Caco-2 (cell line): Measurements from ENCODE around the gene EHD1. TPM values are rescaled to one million over a fixed set of nuclear protein-coding genes. Genes with fewer than 3 reads are reported as not detected.

ENCODE experiments used
- BruUV-seq: library from RNA; stranded (reverse); fragments of 400-500 nt; replicated peaks from 2 replicates; lab custom pipeline; 2021; lab: Mats Ljungman, UMichigan
- CTCF ChIA-PET: fragments of 300-600 bp; sonication (Branson Sonifier 250); formaldehyde crosslinking; loops from one replicate; lab custom pipeline; 2022; ENCODE audit warnings: antibody characterized with exemption; lab: Charles Lee
- POLR2A ChIA-PET: fragments of 300-600 bp; sonication (Branson Sonifier 250); formaldehyde crosslinking; loops from one replicate; lab custom pipeline; 2022; ENCODE audit warnings: antibody characterized with exemption; lab: Charles Lee
- DNase-seq, 2 experiments: peaks; one replicate each; pipeline versions ENCODE4 v3.0.0 to v3.0.0-alpha.2; 2020 to 2022
- H3K27me3 ChIP-seq: replicated peaks from 2 replicates; pipeline ENCODE4 v1.6.0; 2011; ENCODE audit warnings: low read length; ENCODE audit not compliant: control insufficient read depth, insufficient read depth
- H3K36me3 ChIP-seq: 2 replicates; pipeline ENCODE4 v1.5.1; 2011; ENCODE audit warnings: low read length; ENCODE audit not compliant: control insufficient read depth, insufficient read depth
- H3K4me1 ChIP-seq: fragments of 250-450 bp; sonication (Bioruptor Pico); 2 replicates; pipeline ENCODE4 v1.5.1; 2020; ENCODE audit warnings: mild to moderate bottlenecking
- H3K4me3 ChIP-seq: 2 replicates; pipeline ENCODE4 v1.5.1; 2011; ENCODE audit warnings: low read depth, mild to moderate bottlenecking, control low read depth, low read length
- H3K9me3 ChIP-seq: fragments of 250-450 bp; sonication (Bioruptor Pico); 2 replicates; pipeline ENCODE4 v1.5.1; 2020; ENCODE audit warnings: mild to moderate bottlenecking, moderate library complexity
- H3K27ac Mint-ChIP-seq: one replicate; pipeline ENCODE4 v1.8.0; 2022; ENCODE audit warnings: mixed read lengths; ENCODE audit not compliant: unreplicated experiment
- H3K27me3 Mint-ChIP-seq: one replicate; pipeline ENCODE4 v1.8.0; 2022; ENCODE audit warnings: mixed read lengths; ENCODE audit not compliant: insufficient read depth, unreplicated experiment
- H3K36me3 Mint-ChIP-seq: one replicate; pipeline ENCODE4 v1.8.0; 2022; ENCODE audit warnings: mild to moderate bottlenecking, mixed read lengths; ENCODE audit not compliant: insufficient read depth, unreplicated experiment
- H3K4me1 Mint-ChIP-seq: one replicate; pipeline ENCODE4 v1.8.0; 2022; ENCODE audit warnings: low read depth, mixed read lengths; ENCODE audit not compliant: unreplicated experiment
- H3K4me3 Mint-ChIP-seq: one replicate; pipeline ENCODE4 v1.8.0; 2022; ENCODE audit warnings: mild to moderate bottlenecking, moderate library complexity, mixed read lengths; ENCODE audit not compliant: unreplicated experiment
- H3K9me3 Mint-ChIP-seq: one replicate; pipeline ENCODE4 v1.8.0; 2022; ENCODE audit warnings: mixed read lengths; ENCODE audit not compliant: unreplicated experiment
- intact Hi-C: fragments of 100-400 bp; cut with micrococcal nuclease; formaldehyde crosslinking; loops from one replicate; pipeline ENCODE4 v1.10.0; 2022; ENCODE audit not compliant: unreplicated experiment
- total RNA-seq: library from RNA; stranded (reverse); gene quantifications from 2 replicates; pipeline ENCODE4 v1.2.3, GENCODE V29; 2022
- TF ChIP-seq, protein P1 (sequence below), 2 experiments: fragments of 200-600 bp in 1 of 2; IDR thresholded peaks; 1 replicate in 1 of 2; 2 replicates in 1 of 2; pipeline versions ENCODE4 v1.5.1 to v1.8.0; 2011 to 2022; ENCODE audit warnings: antibody characterized with exemption in 1 of 2, control low read depth in 1 of 2, inconsistent platforms in 1 of 2, low read depth in 1 of 2, low read length in 1 of 2, mild to moderate bottlenecking in 1 of 2, moderate library complexity in 1 of 2; ENCODE audit not compliant: insufficient read depth in 1 of 2, severe bottlenecking in 1 of 2, unreplicated experiment in 1 of 2

EHD1 gene
- total RNA-seq, 1 experiment from 2014 or later, result 129 TPM

DNA sequence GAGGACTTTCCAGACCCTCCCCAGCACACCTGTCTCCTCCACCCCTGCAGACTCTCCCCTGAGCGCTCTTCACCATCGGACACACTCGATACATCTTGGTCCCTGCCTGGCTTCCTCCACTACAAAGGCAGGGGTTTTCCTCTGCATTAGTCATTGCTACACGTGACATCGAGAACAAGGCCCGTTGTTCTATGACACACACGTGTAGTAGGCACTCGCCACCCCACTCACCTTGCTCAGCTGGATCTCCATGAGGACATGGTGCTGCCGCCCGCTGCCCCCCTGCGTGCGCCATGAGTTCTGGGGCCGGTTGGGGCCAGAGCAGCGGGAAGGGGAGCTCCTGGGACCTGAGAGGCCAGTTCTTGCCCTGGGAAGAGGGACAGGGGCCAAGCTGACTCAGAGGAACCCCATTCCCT lies 21.9 kb upstream of the EHD1 start:
- no peaks in the 10 kb centered on the region for H3K27me3 ChIP-seq
- Mint-ChIP-seq H3K4me3 (no peak overlapping the region), H3K27ac (no peak overlapping the region), H3K36me3 (peaks cover 27% of the 10 kb centered on the region), H3K4me1 (no peaks in the 10 kb centered on the region), H3K9me3 (no peaks in the 10 kb centered on the region), H3K27me3 (no peaks in the 10 kb centered on the region)
- no TSS peak for BruUV-seq
- TF ChIP-seq, protein P1, sequence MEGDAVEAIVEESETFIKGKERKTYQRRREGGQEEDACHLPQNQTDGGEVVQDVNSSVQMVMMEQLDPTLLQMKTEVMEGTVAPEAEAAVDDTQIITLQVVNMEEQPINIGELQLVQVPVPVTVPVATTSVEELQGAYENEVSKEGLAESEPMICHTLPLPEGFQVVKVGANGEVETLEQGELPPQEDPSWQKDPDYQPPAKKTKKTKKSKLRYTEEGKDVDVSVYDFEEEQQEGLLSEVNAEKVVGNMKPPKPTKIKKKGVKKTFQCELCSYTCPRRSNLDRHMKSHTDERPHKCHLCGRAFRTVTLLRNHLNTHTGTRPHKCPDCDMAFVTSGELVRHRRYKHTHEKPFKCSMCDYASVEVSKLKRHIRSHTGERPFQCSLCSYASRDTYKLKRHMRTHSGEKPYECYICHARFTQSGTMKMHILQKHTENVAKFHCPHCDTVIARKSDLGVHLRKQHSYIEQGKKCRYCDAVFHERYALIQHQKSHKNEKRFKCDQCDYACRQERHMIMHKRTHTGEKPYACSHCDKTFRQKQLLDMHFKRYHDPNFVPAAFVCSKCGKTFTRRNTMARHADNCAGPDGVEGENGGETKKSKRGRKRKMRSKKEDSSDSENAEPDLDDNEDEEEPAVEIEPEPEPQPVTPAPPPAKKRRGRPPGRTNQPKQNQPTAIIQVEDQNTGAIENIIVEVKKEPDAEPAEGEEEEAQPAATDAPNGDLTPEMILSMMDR (IDR thresholded peaks at IDR 0.05; ENCODE audit: insufficient read depth in 1 of 2, low read depth in 1 of 2, low read length in 1 of 2, severe bottlenecking in 1 of 2, unreplicated experiment in 1 of 2), result no peak
- no peak for DNase-seq
- no peaks in the 10 kb centered on the region for H3K9me3 ChIP-seq
- ChIA-PET POLR2A (no interaction called here), CTCF (interaction anchor here (0.6 kb wide), 2 partner anchors 81 to 411 kb away, joined by 3 to 4 read pairs; no protein-coding TSS in a partner anchor)
- H3K4me3 ChIP-seq, result no peak overlapping the region
- no peaks in the 10 kb centered on the region for H3K4me1 ChIP-seq
- intact Hi-C loops, result no loop called here
- no peaks in the 10 kb centered on the region; the same call in 1 of the 2 replicates for H3K36me3 ChIP-seq

DNA sequence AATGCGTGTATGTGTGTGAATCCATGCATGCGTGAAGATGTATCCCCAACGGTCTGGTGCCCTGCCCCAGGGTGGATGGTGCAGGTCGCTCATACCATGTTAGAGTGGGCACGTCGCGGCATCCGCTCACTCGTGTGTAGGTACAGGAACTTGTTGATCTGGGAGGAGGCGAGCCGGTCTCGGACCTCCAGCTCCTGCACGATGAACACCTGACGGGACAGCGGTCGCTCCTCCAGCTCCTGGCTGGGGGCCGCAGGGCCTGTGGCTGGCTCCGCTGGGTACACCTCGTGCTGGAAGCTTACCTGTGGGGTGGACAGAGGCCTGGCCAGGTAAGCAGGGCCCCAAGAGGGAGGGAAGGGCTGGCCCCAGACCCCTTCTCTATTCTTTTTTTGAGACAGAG lies 20.1 kb upstream of the EHD1 start:
- no peaks in the 10 kb centered on the region; the same call in 1 of the 2 replicates for H3K36me3 ChIP-seq
- Mint-ChIP-seq H3K9me3 (no peaks in the 10 kb centered on the region), H3K36me3 (peaks cover 33% of the 10 kb centered on the region), H3K4me1 (no peaks in the 10 kb centered on the region), H3K27ac (no peak overlapping the region), H3K4me3 (no peak overlapping the region), H3K27me3 (no peaks in the 10 kb centered on the region)
- POLR2A ChIA-PET, result no interaction called here
- no TSS peak for BruUV-seq
- TF ChIP-seq, protein P1 (IDR thresholded peaks at IDR 0.05; ENCODE audit: insufficient read depth in 1 of 2, low read depth in 1 of 2, low read length in 1 of 2, severe bottlenecking in 1 of 2, unreplicated experiment in 1 of 2), result no peak
- peaks cover 12% of the 10 kb centered on the region for H3K4me1 ChIP-seq
- no peak for DNase-seq
- no peaks in the 10 kb centered on the region for H3K27me3 ChIP-seq
- intact Hi-C loops, result no loop called here
- CTCF ChIA-PET, result no interaction called here
- no peaks in the 10 kb centered on the region for H3K9me3 ChIP-seq
- no peak overlapping the region for H3K4me3 ChIP-seq

DNA sequence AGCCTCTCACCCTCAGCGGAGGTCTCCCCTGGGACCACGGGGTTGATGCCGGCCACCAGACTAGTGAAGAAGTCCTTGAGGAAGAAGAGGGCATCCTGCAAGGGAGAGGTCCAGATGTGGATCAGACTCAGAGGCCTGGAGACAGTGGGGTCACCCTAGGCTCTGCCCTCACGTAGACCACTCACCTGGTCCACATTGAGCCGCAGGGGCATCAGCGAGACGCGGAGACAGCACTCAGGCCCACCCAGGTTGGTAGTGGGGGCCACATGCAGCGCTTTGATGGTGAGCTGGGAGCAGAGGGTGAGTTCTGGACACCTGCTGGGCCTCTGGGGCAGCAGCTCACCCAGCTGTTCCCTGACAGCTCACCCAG lies 19.6 kb upstream of the EHD1 start:
- Mint-ChIP-seq H3K4me3 (no peak overlapping the region), H3K4me1 (no peaks in the 10 kb centered on the region), H3K27ac (no peak overlapping the region), H3K27me3 (no peaks in the 10 kb centered on the region), H3K9me3 (no peaks in the 10 kb centered on the region), H3K36me3 (peaks cover 35% of the 10 kb centered on the region)
- no peaks in the 10 kb centered on the region for H3K9me3 ChIP-seq
- no peaks in the 10 kb centered on the region for H3K27me3 ChIP-seq
- H3K4me1 ChIP-seq, result peaks cover 13% of the 10 kb centered on the region
- ChIA-PET POLR2A (no interaction called here), CTCF (no interaction called here)
- TF ChIP-seq, protein P1 (IDR thresholded peaks at IDR 0.05; ENCODE audit: insufficient read depth in 1 of 2, low read depth in 1 of 2, low read length in 1 of 2, severe bottlenecking in 1 of 2, unreplicated experiment in 1 of 2), result no peak
- no TSS peak for BruUV-seq
- H3K36me3 ChIP-seq, result no peaks in the 10 kb centered on the region; the same call in 1 of the 2 replicates
- DNase-seq, result no peak
- H3K4me3 ChIP-seq, result no peak overlapping the region
- intact Hi-C loops, result no loop called here
